MM.1S (cell line): ENCODE data around the gene KBTBD7.

ENCODE experiments used
- DNase-seq: peaks from one replicate; pipeline ENCODE4 v3.0.0-alpha.2; 2015
- H2AFZ ChIP-seq: fragments of 300-600 bp; sonication (generic); 2 replicates; pipeline ENCODE4 v1.6.0; 2016; ENCODE audit warnings: antibody characterized with exemption, low read length
- H3F3A ChIP-seq: fragments of 300-600 bp; sonication (generic); 2 replicates; pipeline ENCODE4 v1.6.1; 2016; ENCODE audit warnings: mild to moderate bottlenecking, antibody characterized with exemption, low read length, moderate library complexity, mixed read lengths; ENCODE audit not compliant: insufficient read depth
- H3K27ac ChIP-seq: fragments of 300-600 bp; sonication (generic); 2 replicates; pipeline ENCODE4 v1.5.1; 2016; ENCODE audit warnings: mild to moderate bottlenecking, low read length
- H3K27me3 ChIP-seq: fragments of 300-600 bp; sonication (generic); replicated peaks from 2 replicates; pipeline ENCODE4 v1.6.0; 2016; ENCODE audit warnings: low read length; ENCODE audit not compliant: insufficient read depth
- H3K36me3 ChIP-seq: fragments of 300-600 bp; sonication (generic); replicated peaks from 2 replicates; pipeline ENCODE4 v1.6.1; 2016; ENCODE audit warnings: mild to moderate bottlenecking, low read length, mixed read lengths; ENCODE audit not compliant: insufficient read depth
- H3K4me1 ChIP-seq: fragments of 300-600 bp; sonication (generic); 2 replicates; pipeline ENCODE4 v1.6.1; 2016; ENCODE audit warnings: low read length, mixed read lengths
- H3K4me2 ChIP-seq: fragments of 300-600 bp; sonication (generic); 2 replicates; pipeline ENCODE4 v1.6.0; 2016; ENCODE audit warnings: low read depth, low read length
- H3K4me3 ChIP-seq: fragments of 300-600 bp; sonication (generic); 2 replicates; pipeline ENCODE4 v1.5.1; 2016; ENCODE audit warnings: low read length, mixed read lengths
- H3K79me2 ChIP-seq: fragments of 300-600 bp; sonication (generic); 2 replicates; pipeline ENCODE4 v1.6.1; 2016; ENCODE audit warnings: mixed run types, low read length, mixed read lengths
- H3K9ac ChIP-seq: fragments of 300-600 bp; sonication (generic); 2 replicates; pipeline ENCODE4 v1.6.1; 2016; ENCODE audit warnings: low read length, mixed read lengths
- H3K9me2 ChIP-seq: fragments of 300-600 bp; sonication (generic); replicated peaks from 2 replicates; pipeline ENCODE4 v1.6.1; 2016; ENCODE audit warnings: mild to moderate bottlenecking, low read length, mixed read lengths; ENCODE audit not compliant: insufficient read depth
- H3K9me3 ChIP-seq: fragments of 300-600 bp; sonication (generic); replicated peaks from 2 replicates; pipeline ENCODE4 v1.6.1; 2016; ENCODE audit warnings: mild to moderate bottlenecking, low read length, mixed read lengths; ENCODE audit not compliant: insufficient read depth
- H4K20me1 ChIP-seq: fragments of 300-600 bp; sonication (generic); 2 replicates; pipeline ENCODE4 v1.6.1; 2016; ENCODE audit warnings: mild to moderate bottlenecking, low read length, moderate library complexity, mixed read lengths; ENCODE audit not compliant: insufficient read depth
- CTCF ChIP-seq: fragments of 300-600 bp; sonication (generic); IDR thresholded peaks from 2 replicates; pipeline ENCODE4 v1.5.1; 2016; ENCODE audit warnings: antibody characterized with exemption, low read length, mixed read lengths
- EZH2 ChIP-seq: fragments of 300-600 bp; sonication (generic); optimal IDR thresholded peaks from 2 replicates; pipeline ENCODE3; 2017; ENCODE audit warnings: low read depth, mild to moderate bottlenecking, antibody characterized with exemption, low read length, mixed read lengths
- EZH2phosphoT487 ChIP-seq: fragments of 300-600 bp; sonication (generic); IDR thresholded peaks from 2 replicates; pipeline ENCODE4 v1.6.1; 2018; ENCODE audit warnings: antibody characterized with exemption, low read length

The KBTBD7 gene

GRCh38 chr13:41199079-41199478 is 4.7 kb upstream of the KBTBD7 start:
- Histone ChIP-seq H3K27ac (no peak overlapping the region), H3K4me1 (no peaks in the 10 kb centered on the region), H3K4me3 (no peak overlapping the region), H3K4me2 (no peak overlapping the region), H3F3A (no peaks in the 10 kb centered on the region), H3K9me2 (no peaks in the 10 kb centered on the region), H4K20me1 (no peaks in the 10 kb centered on the region), H3K9me3 (no peaks in the 10 kb centered on the region), H3K79me2 (no peaks in the 10 kb centered on the region), H2AFZ (no peak overlapping the region), H3K36me3 (no peaks in the 10 kb centered on the region), H3K9ac (no peak overlapping the region), H3K27me3 (no peaks in the 10 kb centered on the region)
- no peak for DNase-seq
- TF ChIP-seq CTCF (no peak), EZH2phosphoT487 (no peak), EZH2 (no peak)

- TF ChIP-seq EZH2phosphoT487 (no peak), CTCF (no peak; the same call in 1 of the 2 replicates), EZH2 (no peak)
- Histone ChIP-seq H3K4me2 (no peak overlapping the region), H3K27me3 (no peaks in the 10 kb centered on the region), H3K9me3 (no peaks in the 10 kb centered on the region), H3K79me2 (no peaks in the 10 kb centered on the region), H2AFZ (no peak overlapping the region), H4K20me1 (no peaks in the 10 kb centered on the region), H3F3A (no peaks in the 10 kb centered on the region), H3K4me1 (no peaks in the 10 kb centered on the region), H3K4me3 (no peak overlapping the region), H3K27ac (no peak overlapping the region), H3K9me2 (no peaks in the 10 kb centered on the region), H3K36me3 (no peaks in the 10 kb centered on the region), H3K9ac (no peak overlapping the region)
- no peak for DNase-seq
These were observed 2.3 kb upstream of the KBTBD7 start for GRCh38 chr13:41196620-41197019.

- Histone ChIP-seq H3K27me3 (no peaks in the 10 kb centered on the region), H3K36me3 (no peaks in the 10 kb centered on the region), H3K9ac (no peak overlapping the region), H3K4me2 (no peak overlapping the region), H4K20me1 (no peaks in the 10 kb centered on the region), H2AFZ (no peak overlapping the region), H3K4me1 (no peaks in the 10 kb centered on the region), H3F3A (no peaks in the 10 kb centered on the region), H3K79me2 (no peaks in the 10 kb centered on the region), H3K9me3 (no peaks in the 10 kb centered on the region), H3K9me2 (no peaks in the 10 kb centered on the region), H3K4me3 (no peak overlapping the region), H3K27ac (no peak overlapping the region)
- DNase-seq, result no peak
- no peak for TF ChIP-seq EZH2phosphoT487
- no peak for TF ChIP-seq EZH2
- no peak for TF ChIP-seq CTCF
These were observed 1.6 kb upstream of the KBTBD7 start for GRCh38 chr13:41196011-41196410.
